Activated CD8-positive, alpha-beta memory T cell treated with anti-CD3 and anti-CD28 coated beads, Interleukin-2, amount 50 U/mL, for 4 hours (primary cell): ENCODE measurements around the gene SMAD1.
"Not testable (repeated sequence)": the region's sequence is repeated elsewhere in the genome, so short reads cannot be mapped to it uniquely, and the experiment has no call there.

Source experiments
- DNase-seq: peaks from one replicate; pipeline ENCODE4 v3.0.0-alpha.2; 2020

Gene SMAD1

GRCh38 chr4:145566086-145566708 lies 84.5 kb downstream of the SMAD1 start:
- no peak for DNase-seq

DNA sequence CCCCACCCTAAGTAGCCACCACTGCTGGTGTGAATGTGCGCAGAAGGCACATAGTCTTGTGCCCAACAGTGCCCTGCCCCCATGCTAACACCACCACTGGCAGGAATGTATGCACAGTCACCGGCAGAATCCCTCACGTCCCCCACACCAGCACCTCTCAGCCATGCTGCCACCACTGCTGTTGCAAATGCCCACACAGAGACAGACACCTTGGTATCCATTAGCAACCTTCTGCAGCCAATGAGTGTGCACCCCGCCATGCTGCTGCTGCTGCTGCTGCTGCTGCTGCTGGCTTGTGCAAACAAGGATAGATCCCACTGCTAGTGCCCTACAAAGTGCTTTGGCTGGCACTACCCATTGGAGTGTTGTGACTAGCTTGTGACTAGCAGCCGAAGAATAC lies 85.1 kb downstream of the SMAD1 start:
- no peak for DNase-seq

DNA sequence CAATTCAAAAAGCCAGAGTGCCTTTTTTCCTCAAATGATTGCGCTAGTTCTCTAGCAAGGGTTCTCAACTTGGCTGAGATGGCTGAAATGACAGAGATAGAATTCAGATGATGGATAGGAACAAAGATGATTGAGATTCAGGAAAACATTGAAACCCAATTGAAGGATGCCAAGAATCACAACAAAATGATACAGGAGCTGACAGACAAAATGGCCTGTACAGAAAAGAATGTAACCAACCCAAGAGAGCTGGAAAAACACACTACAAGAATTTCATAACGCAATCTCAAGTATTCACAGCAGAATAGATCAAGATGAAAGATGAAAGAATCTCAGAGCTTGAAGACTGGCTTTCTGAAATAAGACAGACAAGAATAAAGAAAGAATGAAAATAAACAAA lies 85.9 kb downstream of the SMAD1 start:
- no peak for DNase-seq

DNA sequence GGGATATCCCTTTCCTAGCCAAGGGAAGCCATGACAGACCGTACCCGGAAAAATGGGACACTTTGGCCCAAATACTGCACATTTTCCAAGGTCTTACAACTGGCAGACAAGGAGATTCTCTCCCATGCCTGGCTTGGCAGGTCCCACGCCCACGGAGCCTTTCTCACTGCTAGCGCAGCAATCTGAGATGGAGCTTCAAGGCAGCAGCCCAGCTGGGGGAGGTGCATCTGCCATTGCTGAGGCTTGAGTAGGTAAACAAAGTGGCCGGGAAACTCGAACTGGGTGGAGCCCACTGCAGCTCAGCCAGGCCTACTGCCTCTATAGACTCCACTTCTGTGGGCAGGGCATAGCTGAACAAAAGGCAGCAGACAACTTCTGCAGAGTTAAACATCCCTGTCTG lies 92.9 kb downstream of the SMAD1 start:
- DNase-seq: not testable (repeated sequence)

DNA sequence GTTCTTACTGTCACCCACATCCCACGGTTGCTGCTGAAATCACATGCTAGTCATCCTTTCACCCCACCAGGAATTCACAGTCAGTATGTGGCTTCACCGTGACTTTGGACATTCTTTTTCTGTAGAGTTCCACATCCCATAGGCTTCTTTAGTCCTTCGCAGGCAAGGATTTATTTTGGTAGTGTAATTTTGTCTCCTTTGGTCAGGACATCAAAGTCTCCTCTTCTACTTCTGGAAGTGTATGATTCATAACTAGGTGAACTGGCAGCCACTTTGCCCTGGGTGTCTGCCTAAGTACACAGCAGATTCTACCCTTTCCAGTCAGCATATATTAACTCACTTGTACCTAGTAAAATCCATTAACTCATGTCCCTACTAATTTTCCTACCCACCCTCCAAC lies 99.3 kb downstream of the SMAD1 start:
- no peak for DNase-seq

DNA sequence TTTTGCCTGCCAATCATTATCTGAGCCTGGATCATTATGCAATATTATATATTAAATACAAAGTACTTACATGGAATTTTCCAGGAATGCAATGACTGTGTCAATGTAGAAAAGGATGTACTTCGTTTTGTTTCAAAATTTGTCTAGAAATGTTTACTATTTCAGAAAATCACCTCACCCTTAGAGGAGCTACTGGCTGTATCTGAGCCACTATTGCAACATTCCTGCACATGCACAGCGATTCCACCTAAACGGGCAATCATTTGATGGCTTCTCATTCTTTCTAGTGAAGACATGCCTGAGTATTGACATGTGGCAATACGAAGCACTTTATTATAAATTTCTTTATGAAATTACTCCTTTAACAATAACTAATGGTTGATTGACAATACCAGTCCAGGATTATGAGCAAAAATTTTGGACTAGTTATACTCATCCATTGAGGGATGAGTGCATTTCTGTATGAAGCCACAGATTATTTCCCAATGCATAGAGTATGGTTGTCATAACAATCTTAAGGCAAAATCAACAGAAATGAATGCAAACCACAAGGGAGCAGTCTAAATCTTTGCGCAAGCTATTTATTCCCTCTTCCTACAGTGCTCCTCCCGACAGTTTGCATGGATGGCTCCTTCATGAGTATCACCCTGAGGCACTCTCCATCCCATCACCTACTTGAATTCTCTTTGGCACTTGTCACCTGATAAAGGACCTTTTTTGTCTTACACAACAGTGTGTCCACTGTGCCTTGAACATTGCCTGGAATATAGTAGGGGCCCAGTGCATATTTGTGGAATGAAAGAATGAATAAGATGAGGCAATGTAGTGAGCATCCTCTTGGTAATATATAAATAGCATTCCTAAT lies 101.8 kb downstream of the SMAD1 start:
- DNase-seq: no peak

- DNase-seq: no peak
Observed at GRCh38 chr4:145587088-145587754, 105.6 kb downstream of the SMAD1 start.

DNA sequence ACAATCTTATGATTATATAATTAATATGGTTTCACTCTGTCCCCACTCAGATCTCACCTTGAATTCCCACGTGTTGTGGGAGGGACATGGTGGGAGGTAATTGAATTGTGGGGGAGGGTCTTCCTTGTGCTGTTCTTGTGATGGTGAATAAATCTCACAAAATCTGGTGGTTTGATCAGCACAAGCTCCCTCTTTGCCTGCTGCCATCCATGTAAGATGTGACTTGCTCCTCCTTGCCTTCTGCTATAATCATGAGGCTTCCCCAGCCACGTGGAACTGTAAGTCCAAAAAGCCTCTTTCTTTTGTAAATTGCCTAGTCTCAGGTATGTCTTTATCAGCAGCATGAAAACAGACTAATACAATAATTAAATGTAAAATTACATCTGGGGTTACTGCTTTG lies 107.7 kb downstream of the SMAD1 start:
- not testable (repeated sequence) for DNase-seq

- no peak for DNase-seq
Observed at GRCh38 chr4:145589916-145590702, 108.5 kb downstream of the SMAD1 start.

GRCh38 chr4:145602129-145602760 lies 120.6 kb downstream of the SMAD1 start:
- no peak for DNase-seq

DNA sequence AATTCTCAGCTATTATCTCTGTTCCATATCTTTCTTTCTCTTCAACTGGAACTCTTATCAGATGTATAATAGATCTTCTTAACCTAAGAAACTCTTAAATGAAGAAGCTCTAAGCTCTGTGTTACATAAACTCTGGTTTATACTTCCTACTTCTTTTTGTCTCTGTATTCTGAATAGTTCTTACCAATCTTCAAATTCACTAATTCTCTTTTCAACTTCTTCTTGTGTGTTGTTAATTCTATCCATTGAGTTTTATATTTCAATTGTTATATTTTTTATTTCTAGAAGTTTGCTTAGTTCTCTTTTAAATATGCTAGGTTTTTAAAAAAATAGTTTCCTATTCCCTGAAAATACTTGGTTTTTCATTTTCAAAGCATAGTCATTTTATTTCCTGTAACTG lies 124.3 kb downstream of the SMAD1 start:
- no peak for DNase-seq
